ENCODE results near the gene RBM20. TPM values are rescaled to one million over a fixed set of nuclear protein-coding genes. Genes with fewer than 3 reads are reported as not detected.

RBM20 gene
- total RNA-seq, 1 donor, result 1.0 TPM

- Histone ChIP-seq H3K9me3 (ENCODE audit: low read depth, low read length) (no peaks in the 10 kb centered on the region), H3K4me1 (ENCODE audit: insufficient read depth, low read length) (peaks cover 8% of the 10 kb centered on the region), H3K4me3 (ENCODE audit: low read length) (no peak overlapping the region), H3K27me3 (ENCODE audit: insufficient read depth, low read length) (no peaks in the 10 kb centered on the region)
Observed at GRCh38 chr10:110880012-110880411, 235.9 kb downstream of the RBM20 start.

DNA sequence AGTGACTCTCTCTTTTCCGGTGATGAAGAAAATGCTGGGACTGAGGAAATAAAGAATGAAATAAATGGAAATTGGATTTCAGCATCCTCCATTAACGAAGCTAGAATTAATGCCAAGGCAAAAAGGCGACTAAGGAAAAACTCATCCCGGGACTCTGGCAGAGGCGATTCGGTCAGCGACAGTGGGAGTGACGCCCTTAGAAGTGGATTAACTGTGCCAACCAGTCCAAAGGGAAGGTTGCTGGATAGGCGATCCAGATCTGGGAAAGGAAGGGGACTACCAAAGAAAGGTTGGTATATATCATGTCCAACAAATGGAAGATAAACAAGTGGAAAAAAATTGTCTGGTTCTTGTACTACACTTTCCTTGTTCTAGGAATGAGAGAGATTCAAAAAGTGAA lies 237.1 kb downstream of the RBM20 start:
- Histone ChIP-seq H3K4me3 (ENCODE audit: low read length) (no peak overlapping the region), H3K9me3 (ENCODE audit: low read depth, low read length) (no peaks in the 10 kb centered on the region), H3K4me1 (ENCODE audit: insufficient read depth, low read length) (peaks cover 4% of the 10 kb centered on the region), H3K27me3 (ENCODE audit: insufficient read depth, low read length) (no peaks in the 10 kb centered on the region)

- Histone ChIP-seq H3K4me1 (ENCODE audit: insufficient read depth, low read length) (peaks cover 4% of the 10 kb centered on the region), H3K4me3 (ENCODE audit: low read length) (no peak overlapping the region)
Observed at GRCh38 chr10:110881905-110882304, 237.8 kb downstream of the RBM20 start.

GRCh38 chr10:110883924-110884323 lies 239.8 kb downstream of the RBM20 start:
- Histone ChIP-seq H3K4me3 (ENCODE audit: low read length) (no peak overlapping the region), H3K27me3 (ENCODE audit: insufficient read depth, low read length) (no peaks in the 10 kb centered on the region), H3K4me1 (ENCODE audit: insufficient read depth, low read length) (peaks cover 4% of the 10 kb centered on the region), H3K9me3 (ENCODE audit: low read depth, low read length) (no peaks in the 10 kb centered on the region)

More at GRCh38 chr10:110881905-110882304, 237.8 kb downstream of the RBM20 start:
- Histone ChIP-seq H3K9me3 (ENCODE audit: low read depth, low read length) (no peaks in the 10 kb centered on the region), H3K27me3 (ENCODE audit: insufficient read depth, low read length) (no peaks in the 10 kb centered on the region)

- Histone ChIP-seq H3K4me1 (ENCODE audit: insufficient read depth, low read length) (peaks cover 4% of the 10 kb centered on the region), H3K4me3 (ENCODE audit: low read length) (no peak overlapping the region), H3K27me3 (ENCODE audit: insufficient read depth, low read length) (no peaks in the 10 kb centered on the region)
Observed at GRCh38 chr10:110885932-110886674, 242.0 kb downstream of the RBM20 start.

DNA sequence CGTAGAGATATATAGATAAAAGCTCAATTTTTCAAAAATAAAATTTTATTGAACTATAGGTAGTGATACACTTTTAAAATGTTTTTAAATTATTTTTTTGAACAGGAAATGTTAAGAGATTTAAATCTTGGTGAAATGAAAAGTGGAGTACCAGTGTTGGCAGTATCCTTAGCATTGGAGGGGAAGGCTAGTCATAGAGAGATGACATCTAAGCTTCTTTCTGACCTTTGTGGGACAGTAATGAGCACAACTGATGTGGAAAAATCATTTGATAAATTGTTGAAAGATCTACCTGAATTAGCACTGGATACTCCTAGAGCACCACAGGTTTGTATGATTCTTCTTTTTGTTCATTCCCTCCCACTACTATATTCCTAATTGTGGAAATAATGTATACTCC lies 243.4 kb downstream of the RBM20 start:
- Histone ChIP-seq H3K4me3 (ENCODE audit: low read length) (no peak overlapping the region), H3K27me3 (ENCODE audit: insufficient read depth, low read length) (no peaks in the 10 kb centered on the region), H3K4me1 (ENCODE audit: insufficient read depth, low read length) (peaks cover 4% of the 10 kb centered on the region), H3K9me3 (ENCODE audit: low read depth, low read length) (no peaks in the 10 kb centered on the region)

More at GRCh38 chr10:110885932-110886674, 242.0 kb downstream of the RBM20 start:
- H3K9me3 ChIP-seq (ENCODE audit: low read depth, low read length), result no peaks in the 10 kb centered on the region

Other genes with a start within 250 kb of the RBM20 start
- 64.2 TPM for gene DUSP5, start 146.4 kb upstream of the RBM20 start, total RNA-seq
- 34.6 TPM for gene SMC3, start 76.6 kb upstream of the RBM20 start, total RNA-seq
- gene PDCD4, start 227.6 kb downstream of the RBM20 start, total RNA-seq, result 330 TPM